ENCODE results near the gene ASPRV1.
A peak's percentile ranks its signal among the peaks of the same experiment; 100 is the strongest.

ASPRV1 gene

GRCh38 chr2:69940691-69941090 is 20.7 kb downstream of the ASPRV1 start:
- DNase-seq (ENCODE audit: low spot score) = no peak

GRCh38 chr2:69939722-69940121 is 21.7 kb downstream of the ASPRV1 start:
- no peak for DNase-seq (ENCODE audit: low spot score)

- no peak for DNase-seq (ENCODE audit: low spot score)
These were observed 23.5 kb downstream of the ASPRV1 start for GRCh38 chr2:69937968-69938367.

- DNase-seq (ENCODE audit: low spot score) = no peak
These were observed 24.5 kb downstream of the ASPRV1 start for GRCh38 chr2:69936906-69937305.

- DNase-seq (ENCODE audit: low spot score) = no peak
These were observed 26.4 kb downstream of the ASPRV1 start for GRCh38 chr2:69935011-69935410.

GRCh38 chr2:69934614-69934908 is 26.9 kb downstream of the ASPRV1 start:
- DNase-seq (ENCODE audit: low spot score) = no peak

- DNase-seq (ENCODE audit: low spot score) = no peak
These were observed 27.4 kb downstream of the ASPRV1 start for GRCh38 chr2:69933839-69934613.

GRCh38 chr2:69933254-69933828 is 28.1 kb downstream of the ASPRV1 start:
- DNase-seq (ENCODE audit: low spot score) = no peak

GRCh38 chr2:69932596-69932922 is 28.9 kb downstream of the ASPRV1 start:
- no peak for DNase-seq (ENCODE audit: low spot score)

- no peak for DNase-seq (ENCODE audit: low spot score)
These were observed 29.4 kb downstream of the ASPRV1 start for GRCh38 chr2:69931832-69932595.

- no peak for DNase-seq (ENCODE audit: low spot score)
These were observed 34.4 kb downstream of the ASPRV1 start for GRCh38 chr2:69926849-69927515.

- no peak for DNase-seq (ENCODE audit: low spot score)
These were observed 38.3 kb downstream of the ASPRV1 start for GRCh38 chr2:69923116-69923515.

GRCh38 chr2:69918401-69918800 is 43.0 kb downstream of the ASPRV1 start:
- no peak for DNase-seq (ENCODE audit: low spot score)

- DNase-seq (ENCODE audit: low spot score) = no peak
These were observed 43.6 kb downstream of the ASPRV1 start for GRCh38 chr2:69917852-69918251.

GRCh38 chr2:69916106-69916505 is 45.3 kb downstream of the ASPRV1 start:
- DNase-seq (ENCODE audit: low spot score) = no peak

GRCh38 chr2:69914950-69915945 is 46.2 kb downstream of the ASPRV1 start, which contains the start of gene MXD1:
MXD1 (plus strand) TSS chr2:69915109; CDS start chr2:69915331, 222 bp downstream.
- no peak for DNase-seq (ENCODE audit: low spot score)

GRCh38 chr2:69914164-69914949 is 47.1 kb downstream of the ASPRV1 start:
- DNase-seq (ENCODE audit: low spot score) = peak; percentile 100

- DNase-seq (ENCODE audit: low spot score) = peak; percentile 72
These were observed 49.4 kb downstream of the ASPRV1 start for GRCh38 chr2:69911985-69912563.
